ENCODE results near the gene KLK15.

KLK15 gene

GRCh38 chr19:50820549-50821247 lies 12.7 kb downstream of the KLK15 start:
- TF ChIP-seq GATA3 (IDR thresholded peaks at IDR 0.05; ENCODE audit: low read depth, low read length) (no peak), GATA2 (IDR thresholded peaks at IDR 0.05; ENCODE audit: low read depth, low read length) (no peak)

DNA sequence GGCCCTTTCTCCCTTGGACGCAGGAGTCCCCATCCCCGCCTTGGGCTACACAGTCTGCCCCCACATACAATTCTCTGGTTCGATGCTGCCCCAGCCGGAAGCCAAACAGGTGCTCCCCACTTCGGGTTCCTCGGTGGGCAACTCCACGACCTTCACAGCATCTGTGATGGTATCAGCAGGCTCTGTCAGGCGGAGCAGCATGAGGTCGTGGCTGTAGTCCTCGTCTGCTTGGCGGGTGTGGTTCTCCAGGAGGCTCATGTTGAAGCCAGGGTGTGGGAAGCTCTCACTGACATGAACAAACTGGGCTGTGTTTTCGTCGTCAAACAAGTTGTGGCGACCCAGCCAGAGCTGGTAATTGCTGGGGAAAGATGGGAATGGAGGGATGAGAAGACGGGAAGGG lies 13.3 kb downstream of the KLK15 start:
- no peak for TF ChIP-seq GATA2 (IDR thresholded peaks at IDR 0.05; ENCODE audit: low read depth, low read length)
- no peak for TF ChIP-seq GATA3 (IDR thresholded peaks at IDR 0.05; ENCODE audit: low read depth, low read length)

DNA sequence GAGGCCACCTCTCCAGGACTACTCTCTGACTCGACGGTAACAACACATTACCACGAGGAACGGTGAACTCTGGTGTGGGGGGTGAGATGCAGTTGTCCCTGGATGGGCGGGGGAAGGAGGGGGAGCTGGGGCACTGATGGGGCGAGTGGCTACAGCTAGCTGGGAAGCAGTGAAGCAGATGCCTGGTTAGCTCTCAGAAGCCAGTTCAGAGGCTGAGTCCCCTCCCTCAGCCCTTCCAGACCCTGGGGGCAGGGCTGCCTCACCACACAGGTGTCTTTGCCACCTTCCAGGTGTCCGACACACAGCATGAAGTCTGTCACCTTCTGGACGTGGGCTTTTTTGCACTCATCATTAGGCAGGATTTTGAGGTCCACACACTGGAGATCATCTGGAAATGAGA lies 13.7 kb downstream of the KLK15 start:
- no peak for TF ChIP-seq GATA2 (IDR thresholded peaks at IDR 0.05; ENCODE audit: low read depth, low read length)
- TF ChIP-seq GATA3 (IDR thresholded peaks at IDR 0.05; ENCODE audit: low read depth, low read length), result no peak

- TF ChIP-seq GATA3 (IDR thresholded peaks at IDR 0.05; ENCODE audit: low read depth, low read length) (no peak), GATA2 (IDR thresholded peaks at IDR 0.05; ENCODE audit: low read depth, low read length) (no peak)
Observed at GRCh38 chr19:50818859-50819472, 14.4 kb downstream of the KLK15 start.

DNA sequence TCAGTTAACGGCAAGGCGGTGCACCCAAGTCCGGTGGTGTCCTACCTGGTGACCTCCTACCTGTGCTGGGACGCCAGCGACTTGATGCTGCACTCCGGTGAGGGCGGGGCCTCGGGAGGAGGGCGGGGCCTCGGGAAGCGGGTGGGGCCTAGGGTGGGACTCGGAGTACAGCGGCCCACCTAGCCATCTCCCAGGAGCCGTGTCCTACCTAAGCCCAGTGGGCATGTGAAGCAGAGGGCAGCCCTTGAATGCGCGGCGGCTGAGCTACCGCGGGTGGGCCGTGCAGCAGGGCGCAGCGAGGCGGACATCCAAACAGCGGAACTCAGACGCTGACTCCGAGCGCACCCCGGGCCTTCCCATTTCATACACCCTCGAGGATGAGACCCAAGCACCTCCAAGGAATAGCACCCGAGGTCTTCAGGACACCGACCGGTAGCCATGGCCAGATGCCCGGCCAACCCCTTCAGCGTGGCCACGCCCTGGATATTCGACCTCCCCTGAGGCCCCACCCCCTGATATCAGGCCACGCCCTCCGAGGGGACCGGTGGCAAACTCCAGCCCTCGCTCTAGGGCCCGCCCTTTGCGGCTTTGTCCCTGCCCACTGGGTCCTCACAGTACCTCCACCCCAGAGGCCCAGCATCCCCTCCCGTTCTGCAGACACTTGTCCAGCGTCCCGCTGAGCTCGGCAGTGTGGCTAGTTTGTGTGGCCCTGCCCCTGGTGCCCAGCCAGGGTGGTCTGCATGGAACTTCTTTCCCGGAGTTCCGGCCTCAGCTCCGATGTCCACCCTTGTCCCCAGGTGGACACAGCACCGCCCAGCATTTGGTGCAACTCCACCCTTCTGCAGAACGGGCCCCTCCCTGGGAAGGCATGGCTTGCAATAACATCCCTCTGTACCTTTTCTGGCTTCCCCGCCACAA lies 15.2 kb downstream of the KLK15 start:
- TF ChIP-seq GATA2 (IDR thresholded peaks at IDR 0.05; ENCODE audit: low read depth, low read length) (no peak), GATA3 (IDR thresholded peaks at IDR 0.05; ENCODE audit: low read depth, low read length) (no peak)

- TF ChIP-seq GATA2 (IDR thresholded peaks at IDR 0.05; ENCODE audit: low read depth, low read length) (no peak), GATA3 (IDR thresholded peaks at IDR 0.05; ENCODE audit: low read depth, low read length) (no peak)
Observed at GRCh38 chr19:50815439-50815838, 17.9 kb downstream of the KLK15 start.

DNA sequence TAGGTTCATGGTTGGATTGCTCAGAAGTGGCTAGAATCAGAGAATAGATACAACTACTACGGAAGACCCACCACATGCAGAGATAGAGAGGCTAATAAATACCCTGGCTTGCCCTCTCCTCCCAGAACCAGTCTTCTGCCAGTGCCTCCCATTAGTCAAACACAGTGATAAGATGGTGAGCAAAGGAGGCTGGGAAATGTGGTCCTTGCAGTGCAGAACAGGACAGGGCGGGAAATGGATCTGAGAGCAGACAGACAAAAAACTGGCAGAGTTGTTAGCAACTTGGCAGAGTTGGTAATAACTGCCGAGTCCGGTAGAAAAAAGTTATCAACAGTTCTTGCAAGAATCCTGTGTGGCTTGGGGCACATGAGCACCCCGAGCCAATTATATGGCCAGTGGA lies 18.5 kb downstream of the KLK15 start:
- no peak for TF ChIP-seq GATA2 (IDR thresholded peaks at IDR 0.05; ENCODE audit: low read depth, low read length)
- no peak for TF ChIP-seq GATA3 (IDR thresholded peaks at IDR 0.05; ENCODE audit: low read depth, low read length)

GRCh38 chr19:50812474-50812873 lies 20.9 kb downstream of the KLK15 start:
- TF ChIP-seq GATA3 (IDR thresholded peaks at IDR 0.05; ENCODE audit: low read depth, low read length) (no peak), GATA2 (IDR thresholded peaks at IDR 0.05; ENCODE audit: low read depth, low read length) (no peak)

- TF ChIP-seq GATA2 (IDR thresholded peaks at IDR 0.05; ENCODE audit: low read depth, low read length) (no peak), GATA3 (IDR thresholded peaks at IDR 0.05; ENCODE audit: low read depth, low read length) (no peak)
Observed at GRCh38 chr19:50808856-50809255, 24.5 kb downstream of the KLK15 start.

DNA sequence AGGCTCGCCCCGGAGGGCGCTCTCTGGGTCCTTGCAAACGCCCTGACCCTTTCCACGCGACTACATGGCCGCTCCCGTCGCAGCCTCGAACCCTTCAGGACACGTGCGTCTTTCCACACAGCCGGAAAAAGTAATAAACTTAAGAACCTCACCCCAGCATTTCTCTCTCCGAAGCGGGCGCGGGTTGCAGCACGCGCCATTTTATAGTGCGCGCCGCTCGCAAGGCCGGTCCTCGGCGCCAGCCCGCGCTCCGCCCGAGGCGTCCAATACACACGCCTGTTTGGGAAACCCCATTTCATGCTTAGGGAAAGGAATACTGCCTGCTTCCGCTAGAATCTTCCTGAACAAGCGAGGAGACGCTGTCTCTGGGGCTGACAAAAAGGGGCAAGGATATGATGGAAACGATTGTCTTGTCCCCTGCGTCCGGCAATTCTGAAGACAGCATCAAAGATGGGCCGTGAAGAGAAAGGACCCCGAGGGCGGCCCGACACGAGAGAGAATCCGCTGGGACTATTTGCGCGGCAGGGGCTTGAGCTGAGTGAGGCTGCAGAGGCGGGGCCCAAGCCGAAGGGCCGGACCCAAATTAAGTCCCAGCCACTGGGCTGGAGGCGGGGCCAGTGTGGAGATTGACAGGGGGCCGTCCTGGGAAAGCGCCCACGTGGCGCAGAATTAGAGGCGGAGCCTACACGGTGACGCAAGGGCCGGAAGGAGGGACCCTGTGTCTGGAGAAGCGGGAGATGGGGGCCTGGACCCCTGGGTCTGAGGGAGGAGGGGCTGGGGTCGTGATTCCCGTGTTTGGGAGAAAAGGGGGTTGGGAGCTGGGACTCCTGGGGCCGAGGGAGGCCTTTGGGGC lies 28.7 kb downstream of the KLK15 start:
- TF ChIP-seq GATA2 (IDR thresholded peaks at IDR 0.05; ENCODE audit: low read depth, low read length) (no peak), GATA3 (IDR thresholded peaks at IDR 0.05; ENCODE audit: low read depth, low read length) (no peak)

DNA sequence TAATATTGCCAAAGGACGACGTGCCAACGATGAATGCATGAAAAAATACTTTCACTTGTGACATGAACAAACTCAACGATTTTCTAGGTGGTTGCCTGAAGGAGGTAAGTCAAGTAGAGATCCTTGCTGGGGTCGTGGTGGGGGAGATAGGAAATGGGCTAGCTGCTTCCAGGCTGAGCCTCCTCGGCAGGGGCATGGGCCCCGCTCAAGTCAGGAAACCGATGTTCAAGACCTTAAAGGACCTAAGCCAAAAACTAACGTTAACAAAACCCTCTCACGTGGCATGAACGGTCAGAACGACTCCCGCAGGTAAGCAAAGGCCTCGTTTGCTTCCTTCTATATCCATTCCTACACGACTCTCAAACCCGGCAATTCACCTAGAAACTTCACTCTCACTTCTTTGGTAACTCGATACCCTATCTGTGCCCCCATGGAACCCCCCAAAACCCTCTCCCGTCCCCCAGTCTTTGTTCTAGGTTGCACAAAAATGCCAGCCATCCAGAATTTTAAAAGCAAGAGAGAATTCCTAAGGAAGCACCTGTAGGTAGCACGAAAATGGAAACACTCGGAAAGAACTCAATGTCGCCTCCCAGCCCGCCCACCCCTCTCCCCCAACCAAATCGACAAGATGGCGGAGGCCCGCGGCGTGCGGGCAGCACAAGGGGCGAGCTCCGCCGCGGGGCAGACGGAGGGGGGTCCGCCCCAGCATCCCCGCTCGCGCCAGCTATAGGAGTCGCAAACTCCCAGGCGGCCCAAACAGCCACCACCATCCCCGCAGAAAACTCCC lies 29.5 kb downstream of the KLK15 start:
- TF ChIP-seq GATA2 (IDR thresholded peaks at IDR 0.05; ENCODE audit: low read depth, low read length) (no peak), GATA3 (IDR thresholded peaks at IDR 0.05; ENCODE audit: low read depth, low read length) (no peak)

DNA sequence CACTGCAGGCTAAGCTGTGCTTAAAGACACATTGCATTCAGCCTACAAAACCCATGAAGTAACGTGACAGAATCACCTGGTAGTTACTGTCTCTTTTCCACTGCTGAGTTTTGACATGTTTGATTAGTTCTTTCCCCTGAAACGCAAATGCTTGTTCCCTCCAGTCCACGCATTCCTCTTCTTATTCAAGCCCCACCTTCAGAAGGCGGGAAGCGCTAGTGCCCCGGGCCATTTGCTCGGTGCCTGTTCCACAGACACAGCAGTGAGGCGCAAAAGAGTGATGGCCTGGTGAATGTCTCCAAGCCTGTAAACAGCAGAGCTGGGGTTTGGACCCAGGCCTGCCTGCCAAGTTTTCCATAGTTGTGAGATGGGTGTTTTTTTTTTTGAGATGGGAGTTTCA lies 32.3 kb downstream of the KLK15 start:
- no peak for TF ChIP-seq GATA3 (IDR thresholded peaks at IDR 0.05; ENCODE audit: low read depth, low read length)
- TF ChIP-seq GATA2 (IDR thresholded peaks at IDR 0.05; ENCODE audit: low read depth, low read length), result no peak

- TF ChIP-seq GATA3 (IDR thresholded peaks at IDR 0.05; ENCODE audit: low read depth, low read length), result no peak
- no peak for TF ChIP-seq GATA2 (IDR thresholded peaks at IDR 0.05; ENCODE audit: low read depth, low read length)
Observed at GRCh38 chr19:50799547-50799851, 33.9 kb downstream of the KLK15 start.

Data from SH-SY5Y (cell line).